ENCODE results near the gene MYO1B. TPM values are rescaled to one million over a fixed set of nuclear protein-coding genes. Genes with fewer than 3 reads are reported as not detected.

Gene MYO1B
- total RNA-seq, 1 experiment from 2014 or later: 37.8 TPM

DNA sequence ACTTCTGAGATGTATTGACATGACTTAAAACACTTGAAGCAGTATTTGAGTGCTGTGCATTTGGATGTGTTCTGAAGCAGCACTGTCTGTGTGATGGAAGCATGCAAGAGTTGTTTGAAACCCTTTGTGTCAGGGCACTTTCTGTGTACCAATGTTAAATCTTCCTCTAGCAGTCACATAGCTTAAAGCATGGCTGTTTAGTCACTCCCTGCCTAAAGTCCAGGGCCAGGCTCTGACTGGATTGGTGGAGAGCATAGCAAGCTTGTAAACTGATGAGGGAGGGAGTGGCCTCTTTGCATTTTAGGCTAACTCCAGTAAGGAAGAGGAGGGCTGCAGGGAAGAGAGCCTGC, 73.5 kb downstream of the MYO1B start:
- no peak overlapping the region for H3K4me3 ChIP-seq (ENCODE audit: low read depth, low read length, poor library complexity, severe bottlenecking)
- no peaks in the 10 kb centered on the region for H3K36me3 ChIP-seq (ENCODE audit: insufficient read depth, low read length, poor library complexity, severe bottlenecking)
- DNase-seq (ENCODE audit: low spot score): peak; percentile 75
- H3K9me3 ChIP-seq (ENCODE audit: low read depth, low read length, poor library complexity, severe bottlenecking): peaks cover 6% of the 10 kb centered on the region
- H3K4me1 ChIP-seq (ENCODE audit: insufficient read depth, low read length, poor library complexity, severe bottlenecking): peaks cover 51% of the 10 kb centered on the region
- no peak overlapping the region for H3K27ac ChIP-seq (ENCODE audit: low read depth, low read length, poor library complexity, severe bottlenecking)
- TF ChIP-seq, protein P1, sequence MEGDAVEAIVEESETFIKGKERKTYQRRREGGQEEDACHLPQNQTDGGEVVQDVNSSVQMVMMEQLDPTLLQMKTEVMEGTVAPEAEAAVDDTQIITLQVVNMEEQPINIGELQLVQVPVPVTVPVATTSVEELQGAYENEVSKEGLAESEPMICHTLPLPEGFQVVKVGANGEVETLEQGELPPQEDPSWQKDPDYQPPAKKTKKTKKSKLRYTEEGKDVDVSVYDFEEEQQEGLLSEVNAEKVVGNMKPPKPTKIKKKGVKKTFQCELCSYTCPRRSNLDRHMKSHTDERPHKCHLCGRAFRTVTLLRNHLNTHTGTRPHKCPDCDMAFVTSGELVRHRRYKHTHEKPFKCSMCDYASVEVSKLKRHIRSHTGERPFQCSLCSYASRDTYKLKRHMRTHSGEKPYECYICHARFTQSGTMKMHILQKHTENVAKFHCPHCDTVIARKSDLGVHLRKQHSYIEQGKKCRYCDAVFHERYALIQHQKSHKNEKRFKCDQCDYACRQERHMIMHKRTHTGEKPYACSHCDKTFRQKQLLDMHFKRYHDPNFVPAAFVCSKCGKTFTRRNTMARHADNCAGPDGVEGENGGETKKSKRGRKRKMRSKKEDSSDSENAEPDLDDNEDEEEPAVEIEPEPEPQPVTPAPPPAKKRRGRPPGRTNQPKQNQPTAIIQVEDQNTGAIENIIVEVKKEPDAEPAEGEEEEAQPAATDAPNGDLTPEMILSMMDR (conservative IDR thresholded peaks at IDR 0.05; ENCODE audit: low read depth, low read length): no peak
- TF ChIP-seq EZH2 (IDR thresholded peaks at IDR 0.05; ENCODE audit: borderline replicate concordance, low read depth, low read length, poor library complexity, severe bottlenecking): no peak
- intact Hi-C loops (cut with micrococcal nuclease; ENCODE audit: unreplicated experiment): no loop called here
- BruUV-seq (replicated peaks): no TSS peak
- ChIA-PET CTCF (no interaction called here), POLR2A (ENCODE audit: low non-redundant PET) (interaction anchor here (0.5 kb wide), 1 partner anchor 14 kb away, joined by 4 read pairs; no protein-coding TSS in a partner anchor)
- H3K27me3 ChIP-seq (replicated peaks; ENCODE audit: insufficient read depth, low read depth, low read length, poor library complexity): no peaks in the 10 kb centered on the region

- CTCF ChIA-PET: no interaction called here
- POLR2A ChIA-PET (ENCODE audit: low non-redundant PET): no interaction called here
- H3K4me1 ChIP-seq (ENCODE audit: insufficient read depth, low read length, poor library complexity, severe bottlenecking): peaks cover 51% of the 10 kb centered on the region
- H3K36me3 ChIP-seq (ENCODE audit: insufficient read depth, low read length, poor library complexity, severe bottlenecking): no peaks in the 10 kb centered on the region
- H3K9me3 ChIP-seq (ENCODE audit: low read depth, low read length, poor library complexity, severe bottlenecking): peaks cover 9% of the 10 kb centered on the region
- intact Hi-C loops (cut with micrococcal nuclease; ENCODE audit: unreplicated experiment): no loop called here
- DNase-seq (ENCODE audit: low spot score): no peak
- no peaks in the 10 kb centered on the region for H3K27me3 ChIP-seq (replicated peaks; ENCODE audit: insufficient read depth, low read depth, low read length, poor library complexity)
- TF ChIP-seq, protein P1 (conservative IDR thresholded peaks at IDR 0.05; ENCODE audit: low read depth, low read length): no peak
- TF ChIP-seq EZH2 (IDR thresholded peaks at IDR 0.05; ENCODE audit: borderline replicate concordance, low read depth, low read length, poor library complexity, severe bottlenecking): no peak
- no peak overlapping the region for H3K27ac ChIP-seq (ENCODE audit: low read depth, low read length, poor library complexity, severe bottlenecking)
- BruUV-seq (replicated peaks): no TSS peak
- no peak overlapping the region for H3K4me3 ChIP-seq (ENCODE audit: low read depth, low read length, poor library complexity, severe bottlenecking)
Measured at GRCh38 chr2:191319186-191319585, 74.0 kb downstream of the MYO1B start.

DNA sequence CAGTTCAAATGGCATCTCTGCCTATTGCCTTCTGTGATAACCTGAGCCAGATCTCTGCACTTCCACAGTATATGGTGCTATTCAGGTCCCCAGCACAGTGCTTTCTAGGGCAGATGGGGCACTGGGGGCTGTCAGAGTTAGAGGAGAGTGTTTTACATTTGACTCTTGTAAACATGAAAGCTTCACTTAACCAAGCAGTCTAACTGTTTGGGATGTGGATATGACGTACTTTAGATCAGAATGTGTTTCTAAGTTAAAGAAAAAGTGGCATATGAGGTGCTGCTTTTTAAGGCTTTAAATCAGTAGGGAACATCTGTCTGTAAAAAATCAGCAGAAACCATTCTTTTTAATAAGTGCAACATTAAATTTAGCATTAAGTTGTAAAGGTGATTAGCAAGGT, 75.7 kb downstream of the MYO1B start:
- no peak for TF ChIP-seq EZH2 (IDR thresholded peaks at IDR 0.05; ENCODE audit: borderline replicate concordance, low read depth, low read length, poor library complexity, severe bottlenecking)
- TF ChIP-seq, protein P1 (conservative IDR thresholded peaks at IDR 0.05; ENCODE audit: low read depth, low read length): no peak
- Histone ChIP-seq H3K4me1 (ENCODE audit: insufficient read depth, low read length, poor library complexity, severe bottlenecking) (peaks cover 51% of the 10 kb centered on the region), H3K4me3 (ENCODE audit: low read depth, low read length, poor library complexity, severe bottlenecking) (no peak overlapping the region), H3K27me3 (replicated peaks; ENCODE audit: insufficient read depth, low read depth, low read length, poor library complexity) (no peaks in the 10 kb centered on the region), H3K9me3 (ENCODE audit: low read depth, low read length, poor library complexity, severe bottlenecking) (peaks cover 13% of the 10 kb centered on the region), H3K27ac (ENCODE audit: low read depth, low read length, poor library complexity, severe bottlenecking) (no peak overlapping the region), H3K36me3 (ENCODE audit: insufficient read depth, low read length, poor library complexity, severe bottlenecking) (no peaks in the 10 kb centered on the region)
- peak; percentile 55 for DNase-seq (ENCODE audit: low spot score)
- POLR2A ChIA-PET (ENCODE audit: low non-redundant PET): interaction anchor here (0.6 kb wide), 1 partner anchor 930 kb away, joined by 3 read pairs; no protein-coding TSS in a partner anchor
- intact Hi-C loops (cut with micrococcal nuclease; ENCODE audit: unreplicated experiment): loop anchor here (5.0 kb wide), 1 partner anchor 74 kb away; the partner anchor contains the start of gene MYO1B
- BruUV-seq (replicated peaks): no TSS peak
- CTCF ChIA-PET: no interaction called here

Data from A673 (cell line).